Mucosa of gallbladder (tissue), 1 donor: ENCODE data around the gene DHX8. TPM values are rescaled to one million over a fixed set of nuclear protein-coding genes. Genes with fewer than 3 reads are reported as not detected.
"Not testable (repeated sequence)": the region's sequence is repeated elsewhere in the genome, so short reads cannot be mapped to it uniquely, and the experiment has no call there.

Experiments
- DNase-seq: peaks from one replicate; pipeline ENCODE4 v3.0.0-alpha.2; 2020; ENCODE audit warnings: low spot score
- total RNA-seq: library from RNA; stranded (reverse); gene quantifications from one replicate; pipeline ENCODE4 v1.2.1, GENCODE V29; 2021
- donor health status: DM: no; HTN: no; CAD: no.

Gene DHX8
- total RNA-seq = 39.2 TPM

DNA sequence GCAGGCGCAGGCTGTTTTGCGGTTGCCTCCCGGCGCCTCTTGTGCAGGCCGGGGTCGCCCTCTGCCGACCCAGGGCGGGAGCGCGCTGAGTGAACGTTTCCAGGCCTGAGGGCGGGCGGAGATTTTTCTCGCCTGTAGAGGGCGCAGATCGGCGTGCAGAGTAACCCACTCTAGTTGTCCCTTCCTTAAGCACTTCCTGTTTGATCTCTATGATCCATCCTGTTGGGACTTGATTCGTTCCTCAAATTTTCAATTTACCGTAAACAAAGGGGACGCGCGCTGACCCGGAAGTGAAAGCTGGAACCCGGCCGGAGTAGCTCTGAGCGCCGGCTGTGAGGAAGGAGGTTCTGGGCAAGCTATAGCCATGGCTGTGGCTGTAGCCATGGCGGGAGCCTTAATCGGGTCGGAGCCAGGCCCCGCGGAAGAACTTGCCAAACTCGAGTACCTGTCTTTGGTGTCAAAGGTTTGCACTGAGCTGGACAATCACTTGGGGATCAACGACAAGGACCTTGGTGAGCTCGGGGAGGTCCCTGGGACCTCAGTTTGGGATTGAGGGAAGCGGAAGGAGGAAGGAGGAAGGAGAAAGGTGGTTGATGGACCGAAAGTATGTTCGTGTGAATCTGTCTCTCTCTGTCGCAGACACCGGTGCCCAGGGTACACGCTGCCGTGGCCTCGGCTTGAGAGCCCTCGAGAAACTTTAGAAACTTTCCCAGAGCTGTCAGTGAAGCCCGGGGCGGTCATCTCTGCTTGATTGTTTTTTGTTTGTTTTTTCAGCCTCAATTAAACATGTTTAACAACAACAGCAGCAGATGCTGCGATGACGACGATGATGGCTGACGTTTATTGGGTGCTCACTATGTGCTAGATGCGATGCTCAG, at the start of gene DHX8:
TSS of gene DHX8 (plus strand) at position 302 of the 878 bp plus-strand sequence. CDS start at position 365, 63 bp downstream.
- DNase-seq = peak; percentile 98

DNA sequence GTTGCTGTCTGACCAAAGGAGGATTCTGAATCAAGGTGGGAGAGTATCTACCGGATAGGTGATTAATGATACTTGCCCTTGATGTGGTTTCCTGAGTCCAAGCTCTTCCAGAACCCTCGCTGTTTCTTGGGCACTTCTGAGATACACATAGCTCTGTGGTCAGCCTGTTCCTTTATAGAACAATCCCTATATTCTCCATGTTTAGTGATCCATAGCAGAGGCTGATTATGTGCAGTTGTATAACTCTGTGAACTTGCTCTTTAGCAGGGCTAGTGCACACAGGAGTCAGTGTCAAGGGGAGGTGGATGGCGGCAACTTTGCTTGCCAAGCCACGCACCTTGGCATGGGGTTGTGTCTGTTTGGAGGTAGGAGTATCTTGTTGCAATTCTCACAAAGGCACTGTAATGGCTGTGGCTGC, 48.9 kb upstream of the DHX8 start:
- DNase-seq = no peak

DNA sequence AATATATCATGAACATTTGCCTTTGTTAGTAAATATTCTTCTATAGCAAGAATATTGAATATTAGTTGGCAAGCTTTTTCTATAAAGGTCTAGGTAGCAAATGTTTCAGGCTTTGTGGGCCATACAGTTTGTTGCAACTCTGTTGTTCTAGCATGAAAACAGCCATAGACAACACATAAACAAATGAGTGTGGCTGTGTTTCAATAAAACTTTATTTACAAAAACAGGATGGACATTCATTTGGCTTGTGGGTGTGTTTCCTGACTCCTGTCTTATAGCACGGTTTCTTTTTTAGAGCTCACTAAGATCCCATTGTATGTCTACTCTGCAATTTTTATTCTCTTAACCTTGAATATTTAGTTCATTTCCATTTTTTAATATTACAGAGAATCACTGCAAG, 46.0 kb upstream of the DHX8 start:
- no peak for DNase-seq

DNA sequence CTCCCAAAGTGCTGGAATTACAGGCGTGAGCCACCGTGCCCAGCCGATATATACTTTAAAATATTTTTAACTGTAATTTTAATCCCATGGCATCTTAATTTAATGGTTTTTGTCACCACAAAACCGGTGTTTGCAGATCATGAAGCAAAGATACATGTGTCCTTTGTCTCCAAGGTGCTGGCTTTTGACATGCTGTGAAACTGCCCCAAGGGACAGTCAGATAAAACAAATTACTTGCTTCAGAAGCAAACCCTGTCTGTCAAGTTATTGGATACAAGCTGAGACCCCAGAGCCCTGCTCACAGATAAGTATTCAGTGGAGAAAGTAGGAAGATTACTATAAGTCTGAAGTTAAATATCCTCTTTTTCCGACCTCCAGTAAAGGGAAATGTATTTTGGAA, 45.1 kb upstream of the DHX8 start:
- no peak for DNase-seq

DNA sequence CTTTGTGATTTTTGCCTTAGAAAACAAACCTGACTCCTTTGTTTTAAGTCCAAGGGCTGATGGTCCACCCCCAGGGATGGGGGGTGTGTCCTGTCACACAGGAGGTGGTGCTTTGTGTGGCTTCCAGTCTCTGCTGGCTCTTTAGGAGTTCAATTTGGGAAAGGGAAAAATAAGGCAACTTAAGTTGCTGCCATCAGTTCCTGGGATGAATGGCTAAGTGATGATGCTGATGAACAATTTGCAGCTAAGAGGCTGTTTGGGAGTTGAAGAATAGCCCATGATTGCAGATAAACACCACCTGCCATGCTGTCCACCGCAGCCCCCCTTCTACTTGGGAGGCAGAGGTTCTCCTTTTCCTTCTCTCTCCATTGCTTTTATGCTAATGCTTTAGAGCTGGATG, 44.7 kb upstream of the DHX8 start:
- no peak for DNase-seq

DNA sequence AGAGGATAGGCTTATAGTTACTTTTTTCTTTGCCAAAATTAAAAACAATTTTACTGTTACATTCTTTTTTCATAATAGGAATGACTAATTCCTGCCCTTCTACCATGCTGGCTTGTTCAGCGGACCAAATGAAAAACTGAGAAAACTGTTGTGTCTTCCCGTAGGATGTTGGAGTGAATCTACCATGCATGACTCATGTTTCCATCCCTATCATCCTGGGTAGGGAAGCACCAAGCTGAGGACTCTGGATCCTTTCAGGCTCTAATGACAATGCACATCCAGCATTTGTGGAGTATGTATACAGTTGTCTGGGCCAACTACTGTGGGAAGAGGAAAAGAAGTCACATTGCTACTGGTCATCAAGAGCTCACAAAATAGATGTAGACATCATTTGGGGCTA, 41.1 kb upstream of the DHX8 start:
- no peak for DNase-seq

DNA sequence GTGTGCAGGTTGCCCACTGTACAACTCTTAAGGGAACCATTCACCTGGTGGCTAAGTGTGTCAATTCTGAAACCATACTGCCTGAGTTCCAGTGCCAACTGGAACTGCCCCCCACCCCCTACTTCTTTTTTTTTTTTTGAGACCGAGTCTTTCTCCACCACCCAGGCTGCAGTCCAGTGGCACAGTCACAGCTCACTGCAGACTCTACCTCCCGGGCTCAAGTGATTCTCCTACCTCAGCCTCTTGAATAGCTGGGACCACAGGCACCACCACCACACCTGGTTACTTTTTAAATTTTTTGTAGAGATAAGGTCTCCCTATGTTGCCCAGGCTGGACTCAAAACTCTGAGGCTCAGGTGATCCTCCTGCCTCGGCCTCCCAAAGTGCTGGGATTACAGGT, 40.4 kb upstream of the DHX8 start:
- no peak for DNase-seq

DNA sequence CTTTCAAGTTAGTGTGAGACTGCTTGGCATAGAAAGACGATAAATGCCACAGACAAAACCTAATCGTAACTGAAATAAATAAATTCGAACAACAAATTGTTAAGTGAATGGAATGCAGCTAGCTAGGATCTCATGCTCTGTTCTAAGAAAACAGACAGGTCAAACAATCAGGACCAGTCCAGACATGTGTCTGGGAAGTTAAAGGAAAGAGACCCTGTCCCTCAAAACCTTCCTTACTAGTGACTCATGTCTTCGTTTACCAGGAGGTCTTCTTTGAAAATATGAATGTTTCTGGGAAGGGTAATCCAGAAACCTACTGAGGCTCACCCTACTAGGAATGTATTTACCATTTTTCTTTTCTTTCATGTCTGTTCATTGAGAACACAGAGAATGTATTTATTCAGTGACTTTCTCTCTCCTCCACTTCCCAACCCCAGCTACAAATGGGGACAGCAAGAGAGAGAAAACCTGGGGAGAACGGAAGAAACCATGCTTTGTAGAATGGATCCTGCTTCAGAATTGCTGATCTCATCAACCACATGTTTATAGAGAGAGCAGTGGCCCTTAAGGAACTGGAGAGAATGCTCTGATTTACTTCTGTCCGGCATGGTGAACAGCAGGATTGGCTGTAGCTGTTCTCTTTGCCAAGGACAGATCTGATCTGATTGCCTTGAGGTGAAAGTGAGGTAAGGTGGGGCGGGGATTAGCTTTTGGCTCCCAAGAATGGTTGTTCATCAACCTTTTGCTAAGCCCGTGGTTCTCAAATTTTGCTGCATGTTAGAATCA, 39.4 kb upstream of the DHX8 start:
- no peak for DNase-seq

DNA sequence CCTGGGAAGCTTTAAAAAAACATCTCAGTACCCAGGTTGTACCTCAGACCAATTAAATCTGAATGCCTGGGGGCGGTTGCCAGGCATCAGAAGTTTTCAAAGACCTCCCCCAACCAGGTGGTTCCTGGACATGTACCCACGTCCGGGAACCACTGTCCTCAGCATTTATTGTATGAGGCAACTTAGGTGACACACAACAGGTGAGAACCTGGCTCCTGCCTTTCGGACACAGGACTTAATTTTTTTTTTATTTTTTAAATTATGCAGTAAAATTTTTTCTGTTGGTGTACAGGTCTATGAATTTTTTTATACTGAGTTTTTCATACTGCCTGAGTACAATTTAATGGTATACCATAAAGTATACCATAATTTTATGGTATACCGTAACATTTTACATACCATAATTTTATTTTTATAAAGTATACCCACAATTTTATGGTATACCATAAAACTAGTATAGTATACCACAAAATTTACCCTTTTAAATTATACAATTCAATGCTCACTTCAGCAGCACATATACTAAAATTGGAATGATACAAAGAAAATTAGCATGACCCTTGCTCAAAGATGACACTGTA, 38.7 kb upstream of the DHX8 start:
- DNase-seq = no peak

DNA sequence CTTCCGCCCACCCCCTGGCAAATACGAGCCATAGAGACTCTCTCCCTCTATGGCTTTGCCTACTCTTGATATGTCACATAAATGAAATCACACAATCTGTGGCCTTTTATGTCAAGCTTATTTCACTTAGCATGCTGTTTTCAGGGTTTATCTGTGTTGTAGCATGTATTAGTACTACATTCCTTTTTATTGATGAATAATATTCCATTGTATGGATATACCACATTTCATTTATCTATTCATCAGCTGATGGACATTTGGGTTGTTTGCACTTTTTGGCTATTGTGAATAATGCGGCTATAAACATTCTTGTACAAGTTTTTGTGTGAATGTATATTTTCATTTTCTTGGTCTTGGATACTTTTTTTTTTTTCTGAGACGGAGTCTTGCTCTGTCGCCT, 37.0 kb upstream of the DHX8 start:
- no peak for DNase-seq

DNA sequence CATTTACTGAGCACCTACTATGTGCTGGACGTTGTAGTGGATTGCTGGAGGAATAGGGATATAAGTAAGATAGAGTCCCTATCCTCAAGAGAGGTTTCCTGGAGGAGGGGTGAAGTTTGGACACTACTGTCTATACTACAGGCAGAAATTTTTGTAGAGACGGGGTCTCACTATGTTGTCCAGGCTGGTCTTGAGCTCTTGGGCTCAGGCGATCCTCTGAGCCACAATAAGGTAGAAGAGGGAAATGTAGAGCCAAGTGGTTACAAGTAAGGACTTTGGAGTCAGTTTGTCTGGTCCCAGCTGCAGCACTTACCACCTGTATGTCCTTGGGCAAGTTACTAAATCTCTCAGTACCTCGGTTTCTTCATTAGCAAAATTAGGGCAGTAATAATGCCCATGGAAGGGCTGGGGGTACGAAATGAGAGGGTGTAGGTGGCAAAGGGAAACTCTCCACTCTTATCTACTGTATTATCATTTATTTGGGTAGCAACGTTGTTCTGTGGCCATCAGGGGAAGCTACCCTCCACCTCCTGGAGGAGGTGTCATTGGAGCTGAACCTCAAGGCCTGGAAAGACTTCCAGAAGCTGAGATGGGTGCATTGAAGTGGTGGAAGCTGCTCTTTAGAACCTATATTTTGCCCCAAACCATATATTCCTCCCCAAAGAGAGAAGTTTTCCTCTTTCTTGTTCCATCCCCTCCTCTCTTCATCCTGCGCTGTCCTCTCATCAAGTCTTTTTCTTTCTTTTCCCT, 34.9 kb upstream of the DHX8 start:
- no peak for DNase-seq

DNA sequence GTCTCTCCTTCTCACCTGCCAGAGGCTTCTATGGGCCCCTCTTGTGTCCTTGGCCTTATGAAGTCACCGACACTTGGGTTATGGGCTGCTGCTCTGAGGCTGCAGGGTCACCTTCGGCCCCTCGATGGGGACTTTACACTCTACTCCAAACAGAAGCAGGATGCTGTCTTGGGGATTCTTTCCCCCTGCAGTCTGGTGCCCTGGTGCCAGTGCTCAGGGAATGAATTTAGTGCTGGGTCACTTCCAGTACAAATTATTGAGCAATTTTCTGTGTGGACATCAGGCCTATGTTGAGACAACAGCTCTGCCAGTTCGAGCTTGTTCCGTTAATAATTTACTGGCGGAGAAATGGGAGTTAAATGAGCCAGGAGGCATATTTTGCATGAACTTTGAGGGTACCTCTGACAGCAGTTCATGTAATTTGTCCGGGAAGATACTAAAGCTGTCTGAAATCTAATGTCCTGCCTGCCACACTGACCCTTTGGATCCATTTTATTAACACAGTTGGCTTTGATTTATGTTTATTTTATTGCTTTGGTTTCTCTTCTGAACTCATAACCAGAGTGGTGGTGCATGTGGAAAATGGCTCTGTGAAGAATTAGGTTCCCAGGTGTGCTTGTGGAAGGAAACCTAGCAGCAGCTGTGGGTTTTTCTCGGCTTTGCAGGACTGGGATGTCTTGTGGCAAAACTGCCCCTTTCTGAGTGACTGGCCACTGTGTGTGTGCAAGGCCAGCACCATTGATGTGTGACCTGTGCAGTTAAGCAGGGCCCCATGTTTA, 34.1 kb upstream of the DHX8 start:
- DNase-seq = peak; percentile 32

DNA sequence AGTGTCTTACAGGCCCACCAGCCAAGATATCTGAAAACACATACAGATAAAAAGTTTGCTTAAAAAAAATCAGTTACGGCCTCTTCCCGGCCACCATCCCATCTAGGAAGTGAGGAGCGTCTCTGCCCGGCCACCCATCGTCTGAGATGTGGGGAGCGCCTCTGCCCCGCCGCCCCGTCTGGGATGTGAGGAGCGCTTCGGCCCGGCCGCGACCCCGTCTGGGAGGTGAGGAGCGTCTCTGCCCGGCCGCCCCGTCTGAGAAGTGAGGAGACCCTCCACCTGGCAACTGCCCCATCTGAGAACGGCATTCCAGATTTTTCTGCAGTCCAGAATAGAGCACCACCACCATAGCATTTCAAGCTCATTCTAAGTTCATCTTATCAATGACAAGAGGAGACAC, 33.0 kb upstream of the DHX8 start:
- DNase-seq = not testable (repeated sequence)

DNA sequence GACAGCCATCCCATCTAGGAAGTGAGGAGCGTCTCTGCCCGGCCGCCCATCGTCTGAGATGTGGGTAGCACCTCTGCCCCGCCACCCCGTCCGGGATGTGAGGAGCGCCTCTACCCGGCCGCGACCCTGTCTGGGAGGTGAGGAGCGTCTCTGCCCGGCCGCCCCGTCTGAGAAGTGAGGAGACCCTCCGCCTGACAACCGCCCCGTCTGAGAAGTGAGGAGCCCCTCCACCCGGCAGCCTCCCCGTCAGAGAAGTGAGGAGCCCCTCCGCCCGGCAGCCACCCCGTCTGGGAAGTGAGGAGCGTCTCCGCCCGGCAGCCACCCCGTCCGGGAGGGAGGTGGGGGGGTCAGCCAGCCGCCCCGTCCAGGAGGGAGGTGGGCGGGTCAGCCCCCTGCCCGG, 32.0 kb upstream of the DHX8 start:
- DNase-seq = not testable (repeated sequence)

DNA sequence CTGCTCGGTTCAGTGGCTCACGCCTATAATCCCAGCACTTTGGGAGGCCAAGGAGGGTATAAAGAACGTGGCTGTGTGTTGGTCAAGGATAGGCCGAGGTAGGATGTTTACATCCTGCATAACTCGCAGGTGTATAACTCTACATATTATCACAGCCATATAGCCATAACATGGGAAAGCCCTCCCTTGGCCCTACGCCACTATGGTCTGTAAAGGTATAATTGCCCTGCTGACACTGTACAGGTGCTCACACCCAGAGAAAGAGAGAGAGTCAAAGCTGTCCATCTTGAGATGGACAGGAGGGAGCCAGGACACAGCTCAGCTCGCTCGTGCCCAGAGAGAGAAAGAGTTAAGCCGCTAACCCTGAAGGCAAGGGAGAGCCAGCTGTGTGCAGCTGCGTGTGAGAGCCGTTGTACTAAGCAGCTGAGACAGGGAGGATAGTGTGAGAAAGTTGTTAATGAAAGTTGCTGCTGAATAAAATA, 30.4 kb upstream of the DHX8 start:
- no peak for DNase-seq

DNA sequence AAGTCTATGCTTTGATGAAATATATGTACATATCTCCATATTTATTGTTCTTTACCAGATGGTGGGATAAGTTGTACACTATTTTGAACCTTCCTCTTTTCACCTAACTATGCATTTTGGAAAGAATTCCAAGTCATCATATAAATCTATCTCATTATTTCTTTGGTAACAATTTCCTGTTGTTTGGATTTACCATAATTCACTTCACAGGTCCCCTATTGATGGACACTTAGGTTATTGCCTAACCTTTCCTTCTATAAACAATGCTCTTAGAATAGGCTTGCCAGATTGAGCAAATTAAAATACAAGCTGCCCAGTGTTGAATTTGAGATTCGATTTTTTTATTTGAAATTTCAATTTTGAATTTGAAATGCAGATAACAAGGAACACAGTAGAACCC, 28.9 kb upstream of the DHX8 start:
- DNase-seq = no peak

DNA sequence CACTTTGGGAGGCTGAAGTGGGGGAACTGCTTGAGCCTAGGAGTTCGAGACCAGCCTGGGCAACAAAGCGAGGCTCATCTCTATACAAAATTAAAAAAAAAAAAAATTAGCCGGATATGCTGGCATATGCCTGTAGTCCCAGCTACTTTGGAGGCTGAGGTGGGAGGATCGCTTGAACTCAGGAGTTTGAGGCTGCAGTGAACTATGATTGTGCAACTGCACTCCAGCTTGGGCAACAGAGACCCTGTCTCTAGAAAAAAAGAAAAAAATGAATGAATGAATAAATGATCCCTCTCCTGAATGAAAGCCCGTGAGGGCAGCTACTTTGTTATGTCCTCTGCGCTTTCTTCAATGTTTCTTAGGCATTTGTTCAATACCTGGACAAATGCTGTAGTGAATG, 27.7 kb upstream of the DHX8 start:
- no peak for DNase-seq

DNA sequence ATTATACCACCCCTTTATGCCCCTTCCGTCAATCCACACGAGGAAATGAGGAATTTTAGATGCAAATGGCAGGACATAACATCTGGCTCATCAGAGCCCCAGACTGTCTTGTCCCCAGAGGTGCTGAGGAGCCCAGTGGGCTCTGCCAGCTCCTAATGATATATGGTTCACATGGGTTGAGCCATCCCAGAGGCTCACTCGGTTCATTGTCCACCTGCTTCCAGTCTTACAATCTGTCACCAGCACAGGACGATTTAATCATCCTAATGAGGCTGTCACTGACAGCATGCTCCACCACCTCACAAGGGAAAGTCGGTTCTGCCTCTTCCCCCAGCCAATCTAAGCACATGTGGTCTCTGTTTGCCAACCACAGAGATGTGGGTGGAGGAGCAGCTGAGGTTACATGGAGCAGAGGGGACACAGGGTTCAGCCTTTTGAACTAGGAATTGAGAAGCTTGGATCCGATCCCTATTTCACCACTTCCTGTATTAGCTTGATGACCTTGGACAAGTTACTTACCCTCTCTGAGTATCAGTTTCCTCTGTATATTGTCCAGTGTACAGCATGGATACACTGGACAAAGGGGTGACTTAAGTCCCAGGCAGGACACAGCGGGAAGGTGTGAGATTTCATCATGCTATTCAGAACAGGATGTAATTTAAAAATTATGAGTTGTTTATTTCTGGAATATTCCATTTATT, 27.0 kb upstream of the DHX8 start:
- DNase-seq = no peak

DNA sequence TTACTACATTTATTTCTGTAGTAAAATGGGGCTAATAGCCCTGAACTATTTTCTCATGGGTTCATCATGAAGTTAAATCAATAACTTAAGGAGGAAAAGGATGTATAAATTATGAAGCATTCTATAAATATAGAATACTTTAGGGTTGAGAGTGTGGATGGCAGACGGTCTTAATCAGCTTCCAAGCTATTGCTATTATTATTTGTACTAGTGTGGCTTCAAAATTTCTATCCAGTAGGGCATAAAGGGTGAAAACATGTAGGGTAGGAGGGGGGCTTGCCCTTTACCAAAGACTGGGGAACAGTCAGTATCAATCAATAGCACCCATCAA, 26.4 kb upstream of the DHX8 start:
- no peak for DNase-seq

DNA sequence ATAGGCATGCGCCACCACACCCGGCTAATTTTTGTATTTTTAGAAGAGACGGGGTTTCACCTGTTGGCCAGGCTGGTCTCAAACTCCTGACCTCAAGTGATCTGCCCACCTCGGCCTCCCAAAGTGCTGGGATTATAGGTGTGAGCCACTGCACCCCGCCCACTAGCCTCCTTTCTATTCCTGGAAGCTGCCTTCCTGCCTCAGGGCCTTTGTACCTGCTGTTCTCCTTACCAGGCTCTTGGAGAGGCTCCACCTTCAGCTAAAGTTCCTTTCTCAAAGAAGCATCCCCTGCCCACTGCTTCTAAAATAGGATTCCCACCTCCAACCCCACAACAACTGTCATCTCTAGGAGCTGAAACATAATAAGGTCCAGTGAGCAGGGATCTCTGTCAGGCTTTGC, 23.9 kb upstream of the DHX8 start:
- DNase-seq = not testable (repeated sequence)

DNA sequence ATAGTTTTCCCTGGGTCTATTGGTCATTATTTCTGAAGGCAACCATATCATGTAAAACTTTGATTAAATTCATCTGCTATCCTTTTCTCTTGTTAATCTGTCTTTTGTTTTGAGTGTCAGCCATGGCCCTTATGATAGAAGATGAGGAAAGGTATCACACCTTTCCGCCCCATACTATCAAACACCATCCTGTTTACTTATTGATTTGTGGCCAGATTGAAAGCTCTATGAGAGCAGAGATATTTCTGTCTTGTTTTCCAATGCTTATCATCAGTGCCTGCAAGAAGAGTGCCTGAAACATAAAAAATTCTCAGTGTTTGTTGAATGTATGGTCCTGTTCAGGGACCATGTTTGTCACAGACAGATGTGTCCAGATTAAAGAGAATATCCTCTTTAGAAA, 22.6 kb upstream of the DHX8 start:
- no peak for DNase-seq
